Amygdala (tissue), 56 donors: Measurements from ENCODE around the gene SEMA4D.
A peak's percentile ranks its signal among the peaks of the same experiment; 100 is the strongest.

Experiments used
- DNase-seq, 56 donors: peaks; one replicate each; lab custom pipeline; 2025; lab: John Stamatoyannopoulos, UW

The SEMA4D gene

GRCh38 chr9:89450213-89450612 is 47.7 kb downstream of the SEMA4D start:
- DNase-seq: no peak

GRCh38 chr9:89449261-89449671 is 48.6 kb downstream of the SEMA4D start:
- no peak for DNase-seq

GRCh38 chr9:89448821-89449220 is 49.1 kb downstream of the SEMA4D start:
- DNase-seq: peak in 23 of 56 donors; percentile 37 to 89 (median 79)

- DNase-seq: peak in 49 of 56 donors; percentile 54 to 94 (median 78)
Measured at GRCh38 chr9:89448381-89448780, 49.5 kb downstream of the SEMA4D start.

- DNase-seq: no peak
Measured at GRCh38 chr9:89447416-89447815, 50.5 kb downstream of the SEMA4D start.

- no peak for DNase-seq
Measured at GRCh38 chr9:89446961-89447310, 51.0 kb downstream of the SEMA4D start.

GRCh38 chr9:89446261-89446960 is 51.5 kb downstream of the SEMA4D start:
- no peak for DNase-seq

- DNase-seq: no peak
Measured at GRCh38 chr9:89445801-89446251, 52.1 kb downstream of the SEMA4D start.

- peak in 8 of 56 donors; percentile 24 to 52 (median 34) for DNase-seq
Measured at GRCh38 chr9:89444925-89445765, 52.8 kb downstream of the SEMA4D start.

- DNase-seq: peak in 4 of 56 donors; percentile 24 to 37 (median 28)
Measured at GRCh38 chr9:89444274-89444673, 53.6 kb downstream of the SEMA4D start.

GRCh38 chr9:89442981-89443814 is 54.7 kb downstream of the SEMA4D start:
- peak in 1 of 56 donors; percentile 11 for DNase-seq

- peak in 1 of 56 donors; percentile 17 for DNase-seq
Measured at GRCh38 chr9:89442501-89442978, 55.4 kb downstream of the SEMA4D start.

- DNase-seq: peak in 1 of 56 donors; percentile 10
Measured at GRCh38 chr9:89441986-89442385, 55.9 kb downstream of the SEMA4D start.

- DNase-seq: no peak
Measured at GRCh38 chr9:89441655-89441970, 56.3 kb downstream of the SEMA4D start.

GRCh38 chr9:89440951-89441654 is 56.8 kb downstream of the SEMA4D start:
- no peak for DNase-seq

- DNase-seq: peak in 2 of 56 donors; percentile 21 to 28
Measured at GRCh38 chr9:89440548-89440947, 57.4 kb downstream of the SEMA4D start.

- no peak for DNase-seq
Measured at GRCh38 chr9:89440046-89440445, 57.9 kb downstream of the SEMA4D start.

GRCh38 chr9:89439571-89439970 is 58.3 kb downstream of the SEMA4D start:
- DNase-seq: no peak

- DNase-seq: no peak
Measured at GRCh38 chr9:89438194-89438593, 59.7 kb downstream of the SEMA4D start.

- DNase-seq: no peak
Measured at GRCh38 chr9:89437772-89438171, 60.1 kb downstream of the SEMA4D start.
